NK-92 (cell line): ENCODE results near the gene GPR158.
"Not testable (repeated sequence)": the region's sequence is repeated elsewhere in the genome, so short reads cannot be mapped to it uniquely, and the experiment has no call there.

Source experiments
- DNase-seq: peaks from one replicate; lab custom pipeline; 2025; ENCODE audit not compliant: unreplicated experiment; lab: John Stamatoyannopoulos, UW

The GPR158 gene

DNA sequence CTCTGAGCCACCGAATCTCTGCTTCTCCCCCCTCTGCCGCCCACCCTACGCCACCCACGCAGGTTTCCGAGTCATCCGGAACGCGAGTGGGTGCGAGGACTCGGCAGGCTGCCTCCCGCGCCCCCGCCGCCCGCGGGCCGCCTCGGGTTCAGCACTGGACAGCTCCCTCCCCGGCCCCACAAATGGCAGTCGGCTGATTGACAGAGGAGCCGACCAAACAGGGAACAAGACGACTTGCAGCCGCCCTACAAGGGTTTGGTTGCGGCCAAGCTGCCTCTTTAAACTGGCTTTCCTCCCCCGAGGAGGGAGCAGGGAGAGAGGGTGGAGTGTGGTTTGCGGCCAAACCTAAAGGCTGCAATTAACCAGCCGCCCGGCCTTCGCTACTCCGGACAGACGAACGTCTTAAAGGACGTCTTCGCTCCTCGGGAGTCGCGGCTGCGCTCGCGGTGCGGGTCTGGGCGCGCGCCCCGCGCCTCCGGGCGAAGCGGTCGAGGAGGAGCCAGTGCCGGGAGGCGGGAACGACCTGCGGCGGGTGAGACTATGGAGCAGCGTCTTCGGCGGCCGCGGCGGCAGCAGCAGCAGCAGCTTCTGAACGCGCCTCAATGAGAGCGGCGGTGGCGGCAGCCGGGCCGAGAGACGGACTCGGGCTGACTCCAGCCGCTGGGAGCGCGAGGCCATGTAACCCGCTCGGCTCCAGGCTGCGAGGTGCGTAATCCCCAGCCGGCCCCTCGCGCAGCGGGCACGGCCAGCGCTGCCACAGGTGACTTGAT, at the start of gene GPR158:
GPR158 (plus strand) TSS at position 541 of the 770 bp plus-strand sequence. CDS start 420 bp downstream, outside the sequence.
- no peak for DNase-seq

DNA sequence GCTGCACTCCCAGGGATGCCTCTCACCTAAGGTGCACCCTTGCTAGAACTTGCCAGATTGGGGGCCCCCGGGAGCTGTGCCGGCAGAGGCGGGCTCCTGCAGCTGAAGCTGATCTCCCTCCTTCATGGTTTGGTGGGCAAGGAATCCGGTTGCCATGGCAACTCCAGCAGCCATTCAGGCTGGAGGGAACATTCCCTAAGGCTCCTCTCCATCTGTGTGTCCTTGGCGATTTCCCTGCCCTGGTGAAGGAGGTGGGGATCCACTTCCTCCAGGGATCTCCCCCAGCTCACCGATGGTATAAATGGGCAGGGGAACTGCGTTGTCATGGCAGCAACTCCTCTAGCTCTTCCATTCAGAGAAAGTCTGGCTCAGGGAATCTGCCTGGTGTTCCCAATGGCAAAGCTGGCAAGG, 49.6 kb upstream of the GPR158 start:
- no peak for DNase-seq

DNA sequence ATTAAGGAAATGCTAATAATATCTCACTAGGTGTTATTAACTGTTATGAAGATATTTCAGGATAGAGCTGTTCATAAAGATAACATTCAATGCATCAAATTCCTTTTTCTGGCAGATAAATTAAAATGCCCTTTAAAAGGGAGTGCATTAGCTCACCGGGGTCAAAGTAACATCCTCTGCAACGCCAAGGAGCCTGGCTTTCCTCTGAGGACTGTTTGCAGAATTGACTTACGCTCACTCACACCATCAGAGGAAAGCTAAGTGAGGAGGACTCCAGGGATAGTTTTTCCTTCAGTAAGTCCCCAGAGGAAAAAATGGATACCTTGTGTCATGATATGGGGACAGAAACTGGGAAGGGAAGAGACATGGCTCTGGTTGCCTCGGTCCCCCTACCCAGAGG, 45.2 kb upstream of the GPR158 start:
- DNase-seq = no peak

DNA sequence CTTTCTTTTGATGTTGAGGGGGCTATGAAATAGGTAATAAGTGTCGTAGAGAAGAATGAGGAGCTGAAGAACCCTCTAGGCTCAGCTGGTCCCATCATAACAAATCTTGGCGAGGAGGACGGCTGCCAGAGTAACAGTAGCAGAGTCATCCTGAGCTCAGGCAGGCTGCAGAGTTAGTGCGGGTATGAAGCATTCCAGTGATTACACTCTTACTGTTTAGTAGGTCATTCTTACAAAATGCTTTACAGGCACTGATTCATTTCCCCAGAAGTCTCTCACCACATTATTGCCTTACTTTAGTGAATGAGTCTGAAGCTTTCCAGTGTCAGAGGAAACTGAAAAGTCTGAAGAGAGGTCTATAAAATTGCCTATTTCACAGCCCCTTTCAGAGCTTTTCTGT, 43.9 kb upstream of the GPR158 start:
- no peak for DNase-seq

DNA sequence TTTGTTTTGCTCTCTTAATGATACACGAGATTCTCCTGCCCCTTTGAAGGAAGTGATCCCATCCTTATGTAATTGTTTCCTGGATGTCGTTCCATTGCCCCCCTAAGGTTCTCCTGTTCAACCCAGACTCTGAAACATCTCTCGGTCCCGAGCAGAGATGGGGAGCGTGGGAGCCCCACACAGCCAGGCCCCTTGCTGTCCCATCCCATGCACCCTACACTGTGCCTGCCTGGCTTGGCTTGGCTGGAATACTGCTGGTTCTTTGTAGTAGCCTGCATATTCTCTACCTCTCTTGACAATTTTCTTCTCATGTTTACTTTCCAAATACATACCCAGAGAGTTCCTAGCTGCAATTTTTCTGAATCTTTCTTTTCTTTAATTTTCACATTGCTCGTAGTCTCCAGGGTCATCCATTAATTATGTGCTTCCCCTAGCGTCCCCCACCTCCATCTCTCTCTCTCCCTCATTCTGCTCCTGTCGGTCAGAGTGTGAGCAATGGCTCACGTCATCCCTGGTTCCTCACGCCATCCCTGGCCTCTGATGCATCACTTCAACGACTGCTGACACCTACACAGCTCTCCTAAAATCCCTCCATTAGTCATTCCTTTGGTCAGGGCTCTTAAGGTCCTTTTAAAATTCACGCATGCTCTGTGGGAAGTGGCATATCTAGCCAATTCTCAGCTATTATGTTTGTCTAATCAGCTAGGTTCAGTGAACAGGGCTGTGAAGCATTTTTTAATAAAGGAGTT, 32.5 kb upstream of the GPR158 start:
- no peak for DNase-seq

- DNase-seq = no peak
Measured at GRCh38 chr10:25157650-25158049, 17.2 kb upstream of the GPR158 start.

GRCh38 chr10:25159591-25159990, 15.2 kb upstream of the GPR158 start:
- no peak for DNase-seq

DNA sequence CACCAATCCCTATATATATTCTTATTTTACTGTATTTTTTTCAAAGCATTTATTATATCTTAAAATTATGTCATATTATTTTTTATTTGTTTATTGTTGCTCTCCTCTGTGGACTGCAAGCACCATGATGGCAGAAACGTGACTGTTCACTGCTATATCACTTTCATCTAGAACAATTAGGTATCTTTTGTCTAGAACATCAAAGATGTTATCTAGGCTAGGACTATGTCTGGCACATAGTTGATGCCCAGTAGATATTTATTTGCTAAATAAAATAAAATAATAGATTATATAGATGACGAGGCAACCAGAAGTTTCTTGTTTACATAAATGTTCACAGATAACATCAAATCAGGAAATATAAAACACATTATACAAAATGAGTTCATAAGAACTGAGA, 12.4 kb upstream of the GPR158 start:
- no peak for DNase-seq

DNA sequence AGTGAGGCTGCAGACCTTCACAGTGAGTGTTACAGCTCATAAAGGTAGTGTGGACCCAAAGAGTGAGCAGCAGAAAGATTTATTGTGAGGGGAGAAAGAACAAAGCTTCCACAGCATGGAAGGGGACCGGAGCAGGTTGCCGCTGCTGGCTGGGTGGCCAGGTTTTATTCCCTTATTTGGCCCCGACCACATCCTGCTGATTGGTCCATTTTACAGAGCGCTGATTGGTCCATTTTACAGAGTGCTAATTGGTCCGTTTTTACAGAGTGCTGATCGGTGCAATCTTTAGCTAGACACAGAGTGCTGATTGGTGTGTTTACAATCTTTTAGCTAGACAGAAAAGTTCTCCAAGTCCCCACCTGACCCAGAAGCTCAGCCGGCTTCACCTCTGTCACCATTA, 11.3 kb upstream of the GPR158 start:
- DNase-seq = not testable (repeated sequence)

DNA sequence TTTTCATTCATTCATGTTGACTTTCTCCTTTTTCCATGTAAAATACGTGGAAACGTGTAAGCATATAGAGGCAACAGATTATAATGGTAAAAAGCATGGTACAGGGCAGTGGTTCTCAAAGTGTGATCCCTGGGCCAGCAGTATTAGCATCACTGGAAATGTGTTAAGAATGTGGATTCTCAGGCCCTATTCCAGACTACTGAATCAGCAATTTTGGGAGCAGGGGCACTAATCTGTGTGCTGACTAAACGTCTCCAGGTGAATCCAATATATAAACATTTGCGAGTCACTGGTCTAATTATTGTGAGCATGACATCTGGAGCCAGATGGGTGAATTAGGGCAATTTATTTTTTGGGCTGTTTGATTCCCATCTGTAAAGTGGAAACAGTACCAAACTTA, 5.1 kb upstream of the GPR158 start:
- no peak for DNase-seq

DNA sequence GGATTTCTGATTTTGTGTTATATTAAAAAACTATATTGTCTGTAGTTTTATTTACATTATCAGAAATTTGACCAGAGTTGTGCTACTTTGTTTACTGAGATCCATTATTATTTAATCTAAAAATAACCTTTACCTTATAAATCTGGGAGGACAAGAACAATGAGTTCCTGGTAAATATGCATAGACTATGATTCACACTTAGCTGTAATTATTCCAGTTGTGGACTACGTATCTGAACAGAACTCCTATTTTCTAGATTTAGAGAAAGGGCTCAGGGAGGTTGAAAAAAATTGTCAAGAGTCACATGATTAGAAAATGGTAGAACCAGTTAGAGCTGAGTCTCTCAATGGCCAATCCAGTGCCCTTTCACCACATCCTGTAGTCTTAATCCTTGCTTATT, 4.2 kb upstream of the GPR158 start:
- no peak for DNase-seq

DNA sequence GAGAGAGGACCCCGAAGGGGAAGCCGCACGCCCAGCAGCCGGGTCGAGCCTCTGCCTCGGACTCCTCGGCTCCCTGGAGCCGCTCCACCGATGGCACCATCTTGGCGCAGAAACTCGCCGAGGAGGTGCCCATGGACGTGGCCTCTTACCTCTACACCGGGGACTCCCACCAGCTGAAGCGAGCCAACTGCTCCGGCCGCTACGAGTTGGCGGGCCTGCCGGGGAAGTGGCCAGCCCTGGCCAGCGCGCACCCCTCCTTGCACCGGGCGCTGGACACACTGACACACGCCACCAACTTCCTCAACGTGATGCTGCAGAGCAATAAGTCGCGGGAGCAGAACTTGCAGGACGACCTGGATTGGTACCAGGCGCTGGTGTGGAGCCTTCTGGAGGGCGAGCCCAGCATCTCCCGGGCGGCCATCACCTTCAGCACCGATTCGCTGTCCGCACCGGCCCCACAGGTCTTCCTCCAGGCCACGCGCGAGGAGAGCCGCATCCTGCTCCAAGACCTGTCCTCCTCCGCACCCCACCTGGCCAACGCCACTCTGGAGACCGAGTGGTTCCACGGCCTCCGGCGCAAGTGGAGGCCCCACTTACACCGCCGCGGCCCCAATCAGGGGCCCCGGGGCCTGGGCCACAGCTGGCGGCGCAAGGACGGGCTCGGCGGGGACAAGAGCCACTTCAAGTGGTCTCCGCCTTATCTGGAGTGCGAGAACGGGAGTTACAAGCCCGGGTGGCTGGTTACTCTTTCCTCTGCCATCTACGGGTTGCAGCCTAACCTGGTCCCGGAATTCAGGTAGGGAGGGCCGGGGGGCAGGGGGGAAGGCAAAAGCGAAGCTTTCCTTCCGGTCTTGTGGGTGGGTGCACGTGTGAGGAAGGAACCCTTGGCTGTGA, 973 bp downstream of the GPR158 start:
- DNase-seq = no peak

- DNase-seq = no peak
Measured at GRCh38 chr10:25176421-25176968, 1.7 kb downstream of the GPR158 start.

DNA sequence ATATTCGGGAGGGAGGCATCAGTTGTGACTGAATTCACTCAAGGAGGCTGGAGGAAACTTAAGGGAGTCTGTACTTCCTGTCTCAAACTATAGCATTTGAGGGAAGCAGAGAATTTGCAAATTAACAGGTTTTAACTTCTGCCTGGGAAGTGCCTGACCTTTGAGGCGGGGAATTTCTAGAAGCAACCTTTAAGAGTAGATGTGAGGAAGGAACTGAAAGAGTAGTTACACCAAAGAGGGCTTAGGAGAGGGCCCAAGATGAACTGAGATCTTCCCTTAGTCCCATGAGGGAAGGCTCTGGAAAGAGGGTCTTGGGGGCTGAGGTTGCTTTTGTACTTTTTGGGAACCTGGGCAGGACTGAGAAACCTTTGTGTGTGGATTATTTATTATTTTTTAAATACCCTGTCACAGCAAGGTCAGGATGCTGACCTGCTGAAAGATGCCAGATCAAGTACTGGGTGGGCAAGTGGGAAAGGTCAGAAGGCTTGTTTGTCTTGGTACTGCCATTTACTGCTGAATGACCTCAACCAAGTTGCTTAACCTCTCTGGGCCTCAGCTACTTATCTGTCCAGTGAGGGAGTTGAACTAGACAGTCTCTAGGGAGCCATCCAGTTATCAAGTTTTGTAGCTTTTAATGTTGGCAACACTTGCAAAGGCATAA, 2.4 kb downstream of the GPR158 start:
- DNase-seq = no peak

GRCh38 chr10:25177754-25178135, 2.9 kb downstream of the GPR158 start:
- DNase-seq = no peak

DNA sequence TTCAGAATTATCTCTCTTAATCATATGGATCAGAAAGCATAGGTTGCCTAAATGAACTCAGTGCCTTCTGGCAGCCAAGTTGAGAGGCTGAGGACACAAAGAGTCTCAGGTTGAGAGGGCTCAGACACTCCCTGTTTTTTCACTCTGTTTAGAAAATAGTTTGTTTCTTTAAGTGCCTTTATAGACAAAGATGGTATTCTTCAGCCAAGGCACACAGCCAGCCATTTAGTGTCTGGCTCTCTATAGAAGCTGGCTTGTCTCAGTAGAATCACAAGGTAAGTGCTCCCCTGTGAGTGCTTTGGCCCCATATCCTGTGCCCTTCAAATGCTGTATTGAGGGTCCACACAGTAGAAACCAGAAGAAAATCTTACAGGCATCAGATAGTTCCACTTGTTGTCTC, 3.6 kb downstream of the GPR158 start:
- DNase-seq = no peak

DNA sequence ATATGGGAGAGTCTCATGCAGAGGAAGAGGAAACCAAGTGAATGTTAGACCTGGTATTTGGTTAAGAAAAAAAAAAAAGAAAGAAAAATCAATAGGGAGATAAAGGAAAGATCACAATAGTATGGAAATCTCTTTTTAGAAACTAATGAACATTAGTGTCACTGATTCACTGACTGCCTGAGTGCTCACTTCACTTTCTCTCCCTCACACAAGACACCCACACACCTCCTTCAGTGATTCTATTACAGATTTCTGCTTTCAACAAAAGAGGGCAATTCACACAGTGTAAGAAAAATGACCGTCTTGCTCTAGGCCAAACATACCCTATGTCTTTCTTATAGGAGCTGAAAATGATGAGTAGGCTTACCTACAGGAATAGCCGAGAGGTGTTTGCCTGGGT, 6.0 kb downstream of the GPR158 start:
- DNase-seq = no peak

DNA sequence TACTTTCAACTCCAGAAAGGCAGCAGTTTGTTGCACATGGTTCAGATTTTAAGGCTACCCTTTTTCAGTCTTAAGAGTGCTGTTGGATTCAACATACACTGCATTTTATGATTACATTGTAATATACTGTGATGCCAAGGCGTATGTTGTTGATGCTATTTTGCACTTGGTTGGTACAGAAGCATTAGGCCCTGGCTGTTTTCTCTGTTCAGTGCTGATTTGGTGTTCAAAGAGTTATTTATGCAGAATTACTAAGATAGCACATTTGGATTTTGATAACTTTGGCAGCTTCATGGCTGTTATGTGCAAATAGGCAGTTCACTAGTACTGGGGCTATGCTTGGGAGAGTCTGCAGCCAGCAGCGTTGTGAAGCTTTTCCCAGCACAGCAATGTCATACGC, 7.8 kb downstream of the GPR158 start:
- DNase-seq = no peak

DNA sequence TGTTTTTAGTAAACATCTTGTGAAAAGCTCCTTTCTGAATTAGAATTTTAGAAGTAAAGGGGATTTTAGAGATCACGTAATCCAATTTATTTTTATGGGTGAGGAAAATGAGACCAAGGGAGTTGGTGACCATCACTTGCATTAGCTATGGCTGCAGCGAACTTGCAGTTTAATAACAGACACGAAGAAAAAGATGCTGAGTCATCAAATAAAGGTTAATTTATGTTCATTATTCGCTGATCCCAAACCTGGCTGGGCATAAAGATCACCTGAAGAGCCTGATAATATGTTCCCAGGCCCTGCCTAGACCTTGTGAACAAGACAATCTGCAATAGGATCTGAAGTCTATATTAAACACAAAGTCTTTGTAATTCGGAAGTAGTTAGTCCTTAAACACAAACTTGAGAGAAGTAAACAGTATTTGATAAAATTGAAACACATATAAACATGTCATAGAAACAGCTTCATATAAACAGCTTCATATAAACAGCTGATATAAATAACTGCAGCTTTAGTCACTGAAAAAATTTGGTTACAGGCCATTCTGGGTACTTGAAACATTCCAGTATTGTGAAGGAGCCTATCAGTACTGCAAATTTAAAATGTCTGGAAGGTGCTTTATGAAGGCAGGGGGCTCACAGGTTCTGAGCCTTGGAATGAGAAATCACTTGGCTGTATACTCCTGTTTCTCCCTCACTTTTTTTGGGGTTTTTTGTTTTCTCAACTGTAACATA, 16.5 kb downstream of the GPR158 start:
- DNase-seq = no peak

GRCh38 chr10:25198151-25198550, 23.4 kb downstream of the GPR158 start:
- no peak for DNase-seq
